Measurements from ENCODE around the gene CEP120.
A peak's percentile ranks its signal among the peaks of the same experiment; 100 is the strongest.
"Not testable (repeated sequence)": the region's sequence is repeated elsewhere in the genome, so short reads cannot be mapped to it uniquely, and the experiment has no call there.

CEP120 gene

GRCh38 chr5:123423278-123424149, at the start of gene CEP120:
TSS of gene CEP120 (minus strand) at chr5:123423403. CDS start at chr5:123422998, 405 bp downstream.
- TF ChIP-seq ZFX (IDR thresholded peaks at IDR 0.05): peak; percentile 67
- TF ChIP-seq, protein P1, sequence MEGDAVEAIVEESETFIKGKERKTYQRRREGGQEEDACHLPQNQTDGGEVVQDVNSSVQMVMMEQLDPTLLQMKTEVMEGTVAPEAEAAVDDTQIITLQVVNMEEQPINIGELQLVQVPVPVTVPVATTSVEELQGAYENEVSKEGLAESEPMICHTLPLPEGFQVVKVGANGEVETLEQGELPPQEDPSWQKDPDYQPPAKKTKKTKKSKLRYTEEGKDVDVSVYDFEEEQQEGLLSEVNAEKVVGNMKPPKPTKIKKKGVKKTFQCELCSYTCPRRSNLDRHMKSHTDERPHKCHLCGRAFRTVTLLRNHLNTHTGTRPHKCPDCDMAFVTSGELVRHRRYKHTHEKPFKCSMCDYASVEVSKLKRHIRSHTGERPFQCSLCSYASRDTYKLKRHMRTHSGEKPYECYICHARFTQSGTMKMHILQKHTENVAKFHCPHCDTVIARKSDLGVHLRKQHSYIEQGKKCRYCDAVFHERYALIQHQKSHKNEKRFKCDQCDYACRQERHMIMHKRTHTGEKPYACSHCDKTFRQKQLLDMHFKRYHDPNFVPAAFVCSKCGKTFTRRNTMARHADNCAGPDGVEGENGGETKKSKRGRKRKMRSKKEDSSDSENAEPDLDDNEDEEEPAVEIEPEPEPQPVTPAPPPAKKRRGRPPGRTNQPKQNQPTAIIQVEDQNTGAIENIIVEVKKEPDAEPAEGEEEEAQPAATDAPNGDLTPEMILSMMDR (conservative IDR thresholded peaks at IDR 0.05): peak; percentile 95
- H3K27ac ChIP-seq: peak within 1 kb of the TSS; percentile 81

- TF ChIP-seq ZFX (IDR thresholded peaks at IDR 0.05): no peak
- TF ChIP-seq, protein P1 (conservative IDR thresholded peaks at IDR 0.05): no peak
- no peak overlapping the region for H3K27ac ChIP-seq
Observed at GRCh38 chr5:123472150-123472924, 49.1 kb upstream of the CEP120 start.

GRCh38 chr5:123471385-123471784, 48.2 kb upstream of the CEP120 start:
- no peak for TF ChIP-seq ZFX (IDR thresholded peaks at IDR 0.05)
- TF ChIP-seq, protein P1 (conservative IDR thresholded peaks at IDR 0.05): no peak
- H3K27ac ChIP-seq: no peak overlapping the region

GRCh38 chr5:123466839-123467238, 43.6 kb upstream of the CEP120 start:
- not testable (repeated sequence) for H3K27ac ChIP-seq

DNA sequence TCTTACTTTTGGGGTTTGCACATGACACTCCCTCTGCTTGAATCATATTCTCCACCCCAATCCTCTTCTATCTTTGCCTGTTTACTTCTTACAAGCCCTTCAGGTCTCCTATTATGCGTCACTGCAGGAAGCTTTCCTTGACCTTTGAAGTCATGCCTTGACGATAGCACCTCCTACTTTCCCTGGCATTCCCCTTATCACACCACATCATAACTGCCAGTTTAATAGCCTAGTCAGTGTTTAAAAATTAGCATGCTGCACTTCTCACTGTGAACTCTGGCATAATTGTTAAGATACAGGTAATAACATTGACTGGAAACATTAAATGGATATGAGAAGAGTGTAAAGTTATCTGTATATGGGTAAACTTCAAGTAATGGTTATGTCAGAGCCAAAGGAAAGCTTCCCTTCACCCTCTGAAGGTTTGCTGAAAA, 37.1 kb upstream of the CEP120 start:
- H3K27ac ChIP-seq: no peak overlapping the region
- TF ChIP-seq, protein P1 (conservative IDR thresholded peaks at IDR 0.05): no peak
- no peak for TF ChIP-seq ZFX (IDR thresholded peaks at IDR 0.05)

DNA sequence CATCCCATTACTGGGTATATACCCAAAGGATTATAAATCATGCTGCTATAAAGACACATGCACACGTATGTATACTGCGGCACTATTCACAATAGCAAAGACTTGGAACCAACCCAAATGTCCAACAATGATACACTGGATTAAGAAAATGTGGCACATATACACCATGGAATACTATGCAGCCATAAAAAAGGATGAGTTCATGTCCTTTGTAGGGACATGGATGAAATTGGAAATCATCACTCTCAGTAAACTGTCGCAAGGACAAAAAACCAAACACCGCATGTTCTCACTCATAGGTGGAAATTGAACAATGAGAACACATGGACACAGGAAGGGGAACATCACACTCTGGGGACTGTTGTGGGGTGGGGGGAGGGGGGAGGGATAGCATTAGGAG, 35.8 kb upstream of the CEP120 start:
- not testable (repeated sequence) for H3K27ac ChIP-seq

GRCh38 chr5:123456242-123456641, 33.0 kb upstream of the CEP120 start:
- H3K27ac ChIP-seq: no peak overlapping the region
- TF ChIP-seq ZFX (IDR thresholded peaks at IDR 0.05): no peak
- TF ChIP-seq, protein P1 (conservative IDR thresholded peaks at IDR 0.05): no peak

- no peak overlapping the region for H3K27ac ChIP-seq
- TF ChIP-seq ZFX (IDR thresholded peaks at IDR 0.05): no peak
- TF ChIP-seq, protein P1 (conservative IDR thresholded peaks at IDR 0.05): no peak; the same call in 1 of the 2 replicates
Observed at GRCh38 chr5:123455640-123456039, 32.4 kb upstream of the CEP120 start.

Measured in C4-2B (cell line).